Measurements from ENCODE around the gene GALNT18.

The GALNT18 gene

DNA sequence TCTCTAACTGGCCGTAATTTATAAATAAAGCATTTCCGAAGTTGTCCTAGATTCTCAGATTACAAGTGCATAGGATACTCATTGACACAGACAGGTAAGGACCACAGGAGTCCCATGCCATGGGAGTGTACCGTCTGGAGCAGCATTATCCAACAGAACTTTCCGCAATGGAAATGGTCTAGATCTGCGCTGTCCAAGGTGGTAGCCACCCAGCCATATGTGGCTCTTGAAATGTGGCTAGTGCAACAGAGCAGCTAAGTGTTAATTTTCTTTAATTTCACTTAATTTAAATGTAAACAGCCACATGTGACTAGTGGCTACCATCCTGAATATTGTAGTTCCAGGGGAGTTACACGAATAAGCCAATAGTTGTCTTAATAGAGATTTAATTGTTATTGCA, 71.3 kb downstream of the GALNT18 start:
- H3K4me3 ChIP-seq (ENCODE audit: low read length): no peak overlapping the region
- TF ChIP-seq, protein P1, sequence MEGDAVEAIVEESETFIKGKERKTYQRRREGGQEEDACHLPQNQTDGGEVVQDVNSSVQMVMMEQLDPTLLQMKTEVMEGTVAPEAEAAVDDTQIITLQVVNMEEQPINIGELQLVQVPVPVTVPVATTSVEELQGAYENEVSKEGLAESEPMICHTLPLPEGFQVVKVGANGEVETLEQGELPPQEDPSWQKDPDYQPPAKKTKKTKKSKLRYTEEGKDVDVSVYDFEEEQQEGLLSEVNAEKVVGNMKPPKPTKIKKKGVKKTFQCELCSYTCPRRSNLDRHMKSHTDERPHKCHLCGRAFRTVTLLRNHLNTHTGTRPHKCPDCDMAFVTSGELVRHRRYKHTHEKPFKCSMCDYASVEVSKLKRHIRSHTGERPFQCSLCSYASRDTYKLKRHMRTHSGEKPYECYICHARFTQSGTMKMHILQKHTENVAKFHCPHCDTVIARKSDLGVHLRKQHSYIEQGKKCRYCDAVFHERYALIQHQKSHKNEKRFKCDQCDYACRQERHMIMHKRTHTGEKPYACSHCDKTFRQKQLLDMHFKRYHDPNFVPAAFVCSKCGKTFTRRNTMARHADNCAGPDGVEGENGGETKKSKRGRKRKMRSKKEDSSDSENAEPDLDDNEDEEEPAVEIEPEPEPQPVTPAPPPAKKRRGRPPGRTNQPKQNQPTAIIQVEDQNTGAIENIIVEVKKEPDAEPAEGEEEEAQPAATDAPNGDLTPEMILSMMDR (IDR thresholded peaks at IDR 0.05; ENCODE audit: insufficient read depth, low read depth, low read length, missing control alignments): no peak
- no peak for DNase-seq (ENCODE audit: low read depth)

DNA sequence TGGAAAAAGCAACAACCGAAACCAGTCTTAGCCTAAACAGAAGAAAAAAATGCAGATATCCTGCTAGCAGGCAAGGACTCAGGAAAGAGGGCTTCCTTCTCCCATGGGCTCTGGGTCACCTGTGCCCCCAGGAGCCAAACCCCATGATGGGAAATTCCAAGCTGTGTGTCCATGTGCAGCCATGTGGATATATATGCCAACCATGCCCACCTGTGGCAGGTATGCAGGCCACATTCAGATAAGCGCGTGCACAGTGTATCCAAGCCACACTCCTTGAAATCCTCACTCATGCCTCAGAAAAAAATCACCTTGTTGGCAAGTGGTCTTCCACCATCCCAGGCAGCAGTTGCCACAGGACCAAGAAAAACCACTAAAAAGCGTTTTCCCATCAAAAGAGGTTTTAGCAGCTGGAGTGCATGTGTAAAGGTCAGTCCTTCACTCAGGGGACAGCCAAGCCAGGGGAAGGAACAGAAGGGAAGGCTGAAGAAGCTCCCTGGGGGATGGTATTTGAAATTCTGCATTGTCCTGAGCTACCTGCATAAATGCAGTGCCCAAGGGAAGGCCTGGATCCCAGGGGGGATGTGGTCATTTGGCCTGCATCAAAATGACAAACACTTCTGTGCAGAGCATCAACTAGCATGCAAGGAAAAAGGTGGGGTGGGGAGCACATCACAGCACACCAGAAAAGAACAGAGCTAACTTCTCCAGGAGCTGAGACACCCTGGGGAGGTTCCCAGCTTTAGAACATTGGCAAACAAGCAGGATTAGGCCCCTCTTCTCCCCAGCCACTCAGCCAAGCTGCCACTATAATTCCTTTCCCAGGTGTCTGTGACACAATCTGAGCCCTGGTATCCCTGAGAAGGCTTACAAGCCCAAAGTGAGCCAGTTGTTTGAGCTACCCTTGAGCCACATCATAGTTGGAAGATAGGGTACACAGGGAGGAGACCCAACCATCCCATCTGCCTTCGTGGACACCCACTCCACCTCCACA, 76.2 kb downstream of the GALNT18 start:
- no peak overlapping the region for H3K4me3 ChIP-seq (ENCODE audit: low read length)
- TF ChIP-seq, protein P1 (IDR thresholded peaks at IDR 0.05; ENCODE audit: insufficient read depth, low read depth, low read length, missing control alignments): peak; percentile 14
- no peak for DNase-seq (ENCODE audit: low read depth)

DNA sequence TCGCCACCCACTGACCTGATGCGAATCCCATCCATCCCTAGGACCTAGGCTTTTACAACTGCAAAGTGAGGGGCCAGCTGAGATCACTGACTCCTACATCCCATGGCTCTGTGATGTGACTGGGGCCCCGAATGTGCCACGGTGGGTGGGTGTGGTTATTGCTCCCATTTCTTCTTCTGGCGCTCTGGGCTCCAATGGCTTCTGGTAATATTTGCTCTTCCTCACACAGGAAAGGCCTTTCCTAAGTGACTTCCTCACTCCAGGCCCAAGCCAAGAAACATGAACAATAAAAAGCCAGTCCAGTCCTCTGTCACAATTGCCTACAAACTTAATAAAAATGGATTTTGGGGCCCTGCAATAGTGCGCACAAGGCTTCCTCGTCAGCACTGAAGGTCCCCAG, 78.1 kb downstream of the GALNT18 start:
- DNase-seq (ENCODE audit: low read depth): no peak
- TF ChIP-seq, protein P1 (IDR thresholded peaks at IDR 0.05; ENCODE audit: insufficient read depth, low read depth, low read length, missing control alignments): no peak
- no peak overlapping the region for H3K4me3 ChIP-seq (ENCODE audit: low read length)

DNA sequence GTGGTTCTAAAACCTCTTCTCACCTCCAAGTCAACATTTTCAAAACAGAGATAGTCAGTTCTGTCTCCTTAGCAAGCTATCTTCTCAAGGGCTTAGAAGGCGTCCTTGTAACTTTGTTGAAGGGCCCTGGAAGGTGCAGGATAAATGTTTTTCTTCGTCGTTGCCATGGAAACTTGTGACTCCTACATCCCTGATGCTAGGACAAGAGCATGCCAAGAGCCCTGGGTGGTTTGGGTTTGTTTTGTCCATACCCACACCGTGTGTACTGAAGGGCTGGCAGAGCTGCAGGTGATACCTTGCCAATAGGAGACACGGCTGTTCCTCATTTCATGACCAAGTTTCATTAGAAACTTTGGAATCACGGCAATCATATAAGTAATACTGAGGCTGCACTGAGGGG, 81.6 kb downstream of the GALNT18 start:
- no peak overlapping the region for H3K4me3 ChIP-seq (ENCODE audit: low read length)
- TF ChIP-seq, protein P1 (IDR thresholded peaks at IDR 0.05; ENCODE audit: insufficient read depth, low read depth, low read length, missing control alignments): no peak

DNA sequence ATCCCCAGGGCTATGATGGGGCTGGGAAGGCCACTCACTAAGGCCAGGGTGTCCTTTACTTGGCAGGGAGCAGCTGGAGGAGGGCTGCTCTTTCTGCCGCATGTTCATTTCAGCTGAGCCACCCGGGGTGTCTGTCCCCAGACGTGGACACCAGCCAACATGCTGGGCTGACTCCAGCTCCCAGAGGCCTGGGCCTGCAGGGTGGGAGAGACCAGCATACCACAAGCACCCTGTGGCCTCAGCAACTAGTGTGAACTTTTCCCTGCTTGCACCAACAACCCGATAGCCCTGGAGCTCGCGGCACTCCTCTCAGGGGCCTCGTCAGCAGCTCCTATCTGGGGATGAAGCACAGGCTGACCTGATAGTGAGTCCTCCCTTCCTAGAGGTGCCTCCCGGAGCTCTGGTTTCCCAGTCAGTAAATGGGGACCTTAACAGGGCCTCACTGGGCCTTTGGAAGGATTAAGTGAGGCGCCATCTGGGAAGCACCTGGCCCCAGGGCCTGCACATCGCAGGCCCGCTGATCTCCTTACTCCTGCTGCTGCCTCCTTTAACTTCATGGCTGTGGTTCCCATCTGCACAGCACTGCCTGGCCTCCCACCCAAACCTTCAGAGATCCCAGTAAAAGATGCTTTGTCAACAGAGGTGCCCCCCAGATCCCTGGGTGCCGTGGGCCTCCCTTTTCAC, 83.4 kb downstream of the GALNT18 start:
- TF ChIP-seq, protein P1 (IDR thresholded peaks at IDR 0.05; ENCODE audit: insufficient read depth, low read depth, low read length, missing control alignments): no peak
- no peak overlapping the region for H3K4me3 ChIP-seq (ENCODE audit: low read length)
- no peak for DNase-seq (ENCODE audit: low read depth)

More for the DNA sequence above, 81.6 kb downstream of the GALNT18 start:
- no peak for DNase-seq (ENCODE audit: low read depth)

DNA sequence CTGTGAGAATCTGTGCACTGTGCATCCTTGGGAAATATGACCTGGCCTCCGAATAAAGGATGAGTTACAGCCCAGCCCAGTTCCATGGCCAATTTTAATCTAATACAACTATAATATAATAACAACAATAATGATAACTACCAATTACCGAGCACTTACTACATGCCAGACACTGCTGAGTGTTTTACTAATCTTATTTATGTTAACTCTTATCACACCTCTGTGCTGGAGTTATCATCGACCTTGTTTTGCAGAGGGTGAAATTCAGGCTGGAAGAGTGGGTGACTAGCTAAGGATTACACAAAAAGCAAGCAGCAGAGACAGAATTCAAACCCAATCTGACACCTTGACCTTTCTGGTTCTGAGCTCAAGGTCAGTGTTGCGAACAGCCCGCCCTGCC, 83.9 kb downstream of the GALNT18 start:
- H3K4me3 ChIP-seq (ENCODE audit: low read length): no peak overlapping the region
- DNase-seq (ENCODE audit: low read depth): no peak
- TF ChIP-seq, protein P1 (IDR thresholded peaks at IDR 0.05; ENCODE audit: insufficient read depth, low read depth, low read length, missing control alignments): no peak

All from epithelial cell of esophagus (primary cell).